Heart left ventricle (tissue), 16 donors: Measurements from ENCODE around the gene FNDC7. TPM values are rescaled to one million over a fixed set of nuclear protein-coding genes. Genes with fewer than 3 reads are reported as not detected.

Experiments
- ATAC-seq, 4 donors: fragments of 200-7000 bp; cut with Tn5 transposase; one replicate each; pipeline ENCODE4 v1.9.1; 2020 to 2022; ENCODE audit warnings: moderate library complexity in 4 of 4, mild to moderate bottlenecking in 3 of 4, moderate number of reproducible peaks in 1 of 4
- DNase-seq, 5 donors: peaks; one replicate each; pipeline ENCODE4 v3.0.0-alpha.2; 2020
- H3K27ac ChIP-seq, 12 donors: fragments of 200-600 bp; sonication (generic) in 4 of 12; one replicate each; pipeline versions ENCODE4 v1.5.0 to v1.8.0; 2016 to 2022; ENCODE audit warnings: mild to moderate bottlenecking in 2 of 12
- H3K27me3 ChIP-seq, 9 donors: fragments of 200-600 bp; sonication (generic) in 2 of 9; one replicate each; pipeline versions ENCODE4 v1.5.1 to v1.8.0; 2016 to 2022; ENCODE audit warnings: mild to moderate bottlenecking in 3 of 9
- H3K36me3 ChIP-seq, 9 donors: fragments of 200-600 bp; sonication (generic) in 2 of 9; one replicate each; pipeline versions ENCODE4 v1.5.0 to v1.8.0; 2018 to 2022; ENCODE audit warnings: mild to moderate bottlenecking in 2 of 9
- H3K4me1 ChIP-seq, 12 donors: fragments of 200-600 bp; sonication (generic) in 4 of 12; one replicate each; pipeline versions ENCODE4 v1.5.0 to v1.8.0; 2016 to 2022; ENCODE audit warnings: mild to moderate bottlenecking in 3 of 12
- H3K4me3 ChIP-seq, 12 donors: fragments of 200-600 bp; sonication (generic) in 4 of 12; one replicate each; pipeline versions ENCODE4 v1.5.0 to v1.8.0; 2017 to 2022; ENCODE audit warnings: mild to moderate bottlenecking in 9 of 12, moderate library complexity in 4 of 12
- H3K9me3 ChIP-seq, 12 donors: fragments of 200-600 bp; sonication (generic) in 4 of 12; one replicate each; pipeline versions ENCODE4 v1.5.0 to v1.8.0; 2016 to 2022; ENCODE audit warnings: mild to moderate bottlenecking in 1 of 12
- POLR2A ChIP-seq, 2 donors: fragments of 450-650 bp; IDR thresholded peaks; one replicate each; pipeline ENCODE4 v1.6.1; 2017; ENCODE audit warnings: antibody characterized with exemption in 2 of 2, mild to moderate bottlenecking in 2 of 2, moderate library complexity in 2 of 2
- WGBS, 4 donors: extraction: QIAGEN DNeasy Blood & Tissue Kit in 2 of 4; methylation state at CpG; one replicate each; pipeline versions ENCODE4 v1.1.5 to v1.1.7; 2013 to 2018; 5-methylcytosine and 5-hydroxymethylcytosine counted together
- intact Hi-C, 10 donors: fragments of 100-400 bp; cut with DNase I; formaldehyde crosslinking; loops; one replicate each; pipeline versions ENCODE4 v1.11.1 to v1.14.2; 2022
- polyA plus RNA-seq, 2 donors: library from polyadenylated mRNA; stranded (reverse); fragments of 200-250 nt; gene quantifications; one replicate each; pipeline ENCODE4 v1.2.3, GENCODE V29; 2013
- total RNA-seq, 9 donors: library from RNA; depleted of rRNA in 2 of 9; stranded (reverse); fragments of >200 nt in 2 of 9; fragmentation: NEBNext Ultra II Directional in 3 of 9; extraction: Animal tissue kit (Norgen Biotek cat#: 25700) in 3 of 9; gene quantifications; one replicate each; pipeline versions ENCODE4 v1.1.0 to v1.2.4, GENCODE V29; 2016 to 2023
- TF ChIP-seq, protein P1 (sequence below), 12 donors: fragments of 200-600 bp; sonication (generic) in 4 of 12; IDR thresholded peaks; one replicate each; pipeline versions ENCODE4 v1.5.0 to v1.8.0; 2018 to 2022; ENCODE audit warnings: antibody characterized with exemption in 12 of 12, mild to moderate bottlenecking in 5 of 12
- donor health status: ischemic (EF 13 %, LVEDD 7.1; RV severe dilation, severe dysfunction).
- donor health status: healthy with polysubstance abuse.
- donor health status: DM: no; HTN: yes; CAD: no.
- donor health status: DM: no; HTN: no; CAD: no.
- donor health status: ischemic (EF 25% LVEDD 6.9; RV normal size, moderate dysfunction).
- donor health status: ischemic (EF 25% LVEDD 5.7; RV mildly dilated, moderate dysfunction).
- donor health status: healthy.
- donor health status: DM: yes; HTN: yes; CAD: no.
- donor health status: ischemic (EF 35%, LVEDD 5.7; RV mildly dilated, moderate dysfunction).
- donor health status: nonischemic (EF 11% LVEDD 7.7; RV severe dilation, severe dysfunction).
- donor health status: DM: yes; HTN: yes; CAD: no.
- donor health status: PGD.
- donor health status: ischemic (EF 29% LVEDD 5.4; RV normal size, mild dysfunction).
- donor health status: nonischemic (EF 23%, LVEDD 6.1; RV moderate dilation, normal function).

Gene FNDC7
- total and polyA plus RNA-seq, 11 donors = 0.08 TPM; not detected in 10

DNA sequence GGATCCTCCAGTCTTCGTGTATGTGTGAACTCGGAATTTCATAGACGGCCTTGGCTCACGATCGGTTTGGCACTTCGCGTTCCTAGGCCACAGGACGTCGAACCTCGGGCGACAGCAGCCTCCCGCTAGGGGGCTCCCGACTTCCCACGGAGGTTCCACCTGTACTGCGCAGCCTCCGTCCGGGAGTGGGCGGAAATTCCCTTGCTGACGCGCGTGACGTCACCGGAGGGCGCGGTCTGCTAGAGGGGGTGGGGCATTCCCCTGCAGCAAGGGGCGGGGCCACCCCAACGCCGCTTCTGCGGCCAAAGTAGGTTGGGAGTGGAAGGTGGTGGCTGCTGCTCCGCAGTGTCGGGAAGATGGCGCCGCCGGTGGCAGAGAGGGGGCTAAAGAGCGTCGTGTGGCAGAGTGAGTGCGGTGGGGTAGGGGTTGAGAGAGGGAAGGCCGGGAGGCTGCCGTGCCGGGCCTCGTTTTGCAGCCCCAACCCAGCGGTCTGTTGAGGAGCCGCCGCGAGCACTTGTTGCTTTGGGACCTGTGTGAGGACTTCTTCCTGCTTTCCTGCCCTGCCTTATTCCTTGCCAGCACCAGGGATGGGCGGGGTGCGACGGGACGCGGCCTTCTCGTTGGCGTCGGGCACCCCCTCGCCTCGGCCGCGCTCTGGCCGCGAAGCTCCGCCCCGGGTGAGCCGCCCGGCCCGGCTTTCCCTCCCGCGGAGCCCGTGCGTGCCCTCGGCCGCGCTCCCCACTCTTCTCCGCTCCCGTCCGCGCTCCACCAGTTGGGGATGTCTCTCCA lies 33.9 kb downstream of the FNDC7 start, which contains the start of gene STXBP3:
STXBP3 (plus strand) TSS at position 293 of the 789 bp plus-strand sequence; CDS start at position 357, 64 bp downstream.
- TF ChIP-seq POLR2A (IDR thresholded peaks at IDR 0.05) = peak; percentile 94 to 98
- TF ChIP-seq, protein P1, sequence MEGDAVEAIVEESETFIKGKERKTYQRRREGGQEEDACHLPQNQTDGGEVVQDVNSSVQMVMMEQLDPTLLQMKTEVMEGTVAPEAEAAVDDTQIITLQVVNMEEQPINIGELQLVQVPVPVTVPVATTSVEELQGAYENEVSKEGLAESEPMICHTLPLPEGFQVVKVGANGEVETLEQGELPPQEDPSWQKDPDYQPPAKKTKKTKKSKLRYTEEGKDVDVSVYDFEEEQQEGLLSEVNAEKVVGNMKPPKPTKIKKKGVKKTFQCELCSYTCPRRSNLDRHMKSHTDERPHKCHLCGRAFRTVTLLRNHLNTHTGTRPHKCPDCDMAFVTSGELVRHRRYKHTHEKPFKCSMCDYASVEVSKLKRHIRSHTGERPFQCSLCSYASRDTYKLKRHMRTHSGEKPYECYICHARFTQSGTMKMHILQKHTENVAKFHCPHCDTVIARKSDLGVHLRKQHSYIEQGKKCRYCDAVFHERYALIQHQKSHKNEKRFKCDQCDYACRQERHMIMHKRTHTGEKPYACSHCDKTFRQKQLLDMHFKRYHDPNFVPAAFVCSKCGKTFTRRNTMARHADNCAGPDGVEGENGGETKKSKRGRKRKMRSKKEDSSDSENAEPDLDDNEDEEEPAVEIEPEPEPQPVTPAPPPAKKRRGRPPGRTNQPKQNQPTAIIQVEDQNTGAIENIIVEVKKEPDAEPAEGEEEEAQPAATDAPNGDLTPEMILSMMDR (IDR thresholded peaks at IDR 0.05) = peak; percentile 90 to 99 (median 95)
- DNase-seq (peak; percentile 99 to 100 (median 99)), ATAC-seq (peak; percentile 97 to 100 (median 98))
- no peaks in the 10 kb centered on the region for H3K9me3 ChIP-seq
- 0 to 1% (median 0%) methylated on average over 49 to 75 of the region's 75 CpGs for WGBS, 4 donors
- H3K27me3 ChIP-seq = no peaks in the 10 kb centered on the region
- H3K27ac ChIP-seq = peak within 1 kb of the TSS; percentile 84 to 99 (median 97)
- peak within 1 kb of the TSS; percentile 60 to 93 (median 85) for H3K4me3 ChIP-seq
- peaks cover 0 to 26% (median 13%) of the 10 kb centered on the region in 12 donors for H3K4me1 ChIP-seq
- intact Hi-C loops = loop anchor here in 6 of 10 donors (1.0 to 10.0 kb wide), 6 partner anchors 52 to 131 kb away; partner anchors contain the start of genes PRPF38B (in 6 of the 6), HENMT1 (in 2 of the 6) and GPSM2 (in 1 of the 6)
- peaks cover 0 to 9% (median 0%) of the 10 kb centered on the region in 9 donors for H3K36me3 ChIP-seq

DNA sequence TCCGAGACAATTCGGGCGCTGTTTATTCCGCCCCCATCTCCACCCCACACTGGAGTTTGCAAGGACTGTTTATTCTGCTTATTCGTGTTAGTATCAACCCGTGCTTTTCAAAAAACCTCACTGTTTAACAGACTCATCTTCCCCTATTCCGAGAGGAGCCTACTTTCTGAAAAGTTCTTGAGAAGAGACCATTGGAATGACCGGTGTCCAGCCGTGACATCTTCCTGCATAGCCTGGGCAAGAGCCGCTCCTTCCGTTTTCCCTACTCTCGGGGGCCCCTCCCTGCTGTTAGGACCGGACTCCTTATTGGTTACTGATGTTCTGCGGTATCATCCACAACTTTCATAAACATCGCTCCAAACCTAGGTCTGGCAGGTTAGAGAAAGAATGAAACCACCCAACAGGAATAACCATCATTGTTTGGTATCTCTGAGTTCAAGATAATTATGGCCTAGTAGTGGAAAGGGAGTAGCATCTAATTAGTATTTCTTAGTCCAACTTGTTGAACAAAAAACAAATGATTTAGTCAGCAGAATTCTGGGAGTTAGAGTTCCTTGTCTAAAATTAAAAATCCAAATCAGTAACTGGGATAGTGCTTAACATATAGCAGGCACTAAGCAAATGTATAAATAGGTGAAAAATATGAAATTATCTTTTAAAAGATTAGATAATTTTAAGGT lies 34.6 kb downstream of the FNDC7 start:
- peaks cover 0 to 26% (median 13%) of the 10 kb centered on the region in 12 donors for H3K4me1 ChIP-seq
- H3K27me3 ChIP-seq = no peaks in the 10 kb centered on the region
- DNase-seq (peak; percentile 73 to 87 (median 80)), ATAC-seq (peak; percentile 55 to 87 (median 72))
- peaks cover 0 to 12% (median 2%) of the 10 kb centered on the region in 9 donors for H3K36me3 ChIP-seq
- peak overlapping the region; percentile 84 to 99 (median 97) for H3K27ac ChIP-seq
- peak in 1 of 2 donors; percentile 55 for TF ChIP-seq POLR2A (IDR thresholded peaks at IDR 0.05)
- TF ChIP-seq, protein P1 (IDR thresholded peaks at IDR 0.05) = no peak
- WGBS, 4 donors = 0 to 1% (median 1%) methylated on average over 15 of the region's 15 CpGs
- H3K4me3 ChIP-seq = peak overlapping the region; percentile 60 to 93 (median 85)
- H3K9me3 ChIP-seq = no peaks in the 10 kb centered on the region
- intact Hi-C loops = loop anchor here in 5 of 10 donors (2.0 to 10.0 kb wide), 4 partner anchors 53 to 130 kb away; partner anchors contain the start of genes PRPF38B (in 4 of the 5), GPSM2 (in 1 of the 5) and HENMT1 (in 1 of the 5)

DNA sequence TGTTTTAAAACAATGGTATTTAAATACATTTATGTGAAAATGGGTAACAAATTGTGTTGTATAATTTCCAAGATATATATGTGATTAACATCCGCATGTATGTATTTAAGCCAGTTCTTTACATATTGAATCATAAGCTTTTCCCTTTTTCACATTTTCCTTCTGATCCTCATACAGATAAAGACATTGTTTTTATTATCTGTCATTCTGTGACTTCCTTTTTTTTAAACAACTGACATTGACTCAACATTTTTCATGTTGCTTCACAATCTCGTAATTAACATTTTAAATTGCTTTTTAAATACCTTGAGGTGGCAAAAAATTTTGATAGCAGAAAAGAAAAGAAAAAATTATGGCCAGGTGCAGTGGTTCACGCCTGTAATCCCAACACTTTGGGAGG lies 35.2 kb downstream of the FNDC7 start:
- ATAC-seq = no peak
- peaks cover 0 to 27% (median 13%) of the 10 kb centered on the region in 12 donors for H3K4me1 ChIP-seq
- 85 to 89% (median 85%) methylated on average over 3 of the region's 3 CpGs for WGBS, 4 donors
- H3K27me3 ChIP-seq = no peaks in the 10 kb centered on the region
- H3K27ac ChIP-seq = peak overlapping the region in 4 of 12 donors; percentile 94 to 99 (median 98)
- no peak for DNase-seq
- H3K9me3 ChIP-seq = no peaks in the 10 kb centered on the region
- intact Hi-C loops = loop anchor here in 5 of 10 donors (2.0 to 10.0 kb wide), 4 partner anchors 53 to 129 kb away; partner anchors contain the start of genes PRPF38B (in 4 of the 5), GPSM2 (in 1 of the 5) and HENMT1 (in 1 of the 5)
- peaks cover 0 to 18% (median 8%) of the 10 kb centered on the region in 9 donors for H3K36me3 ChIP-seq
- peak overlapping the region in 8 of 12 donors; percentile 60 to 93 (median 87) for H3K4me3 ChIP-seq
- TF ChIP-seq, protein P1 (IDR thresholded peaks at IDR 0.05) = no peak
- no peak for TF ChIP-seq POLR2A (IDR thresholded peaks at IDR 0.05)
